NOMO-1 (cell line): Measurements from ENCODE around the gene AGBL1.

Experiments used
- DNase-seq, 2 experiments: peaks; one replicate each; lab custom pipeline; 2025; ENCODE audit not compliant: unreplicated experiment in 2 of 2; lab: John Stamatoyannopoulos, UW

Gene AGBL1

DNA sequence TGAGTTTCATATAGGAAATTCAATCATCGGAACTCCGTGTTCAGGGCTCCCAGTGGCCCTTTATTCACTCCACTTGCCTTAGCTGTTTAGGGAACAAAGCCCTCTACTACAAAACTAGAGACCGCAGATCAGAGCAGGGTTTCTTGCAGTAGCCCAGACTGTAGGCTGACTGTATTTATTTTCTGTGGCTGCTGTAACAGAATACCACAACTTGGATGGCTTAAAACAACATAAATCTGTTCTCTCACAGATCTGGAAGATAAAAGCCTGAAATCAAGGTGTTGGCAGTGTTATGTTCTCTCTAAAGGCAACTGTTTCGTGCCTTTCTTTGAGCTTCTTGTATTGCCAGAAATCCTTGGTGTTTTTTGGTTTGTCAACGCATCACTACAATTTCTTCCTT is 479.0 kb downstream of the AGBL1 start:
- DNase-seq, result no peak

GRCh38 chr15:86568378-86568777 is 488.7 kb downstream of the AGBL1 start:
- DNase-seq, result no peak

DNA sequence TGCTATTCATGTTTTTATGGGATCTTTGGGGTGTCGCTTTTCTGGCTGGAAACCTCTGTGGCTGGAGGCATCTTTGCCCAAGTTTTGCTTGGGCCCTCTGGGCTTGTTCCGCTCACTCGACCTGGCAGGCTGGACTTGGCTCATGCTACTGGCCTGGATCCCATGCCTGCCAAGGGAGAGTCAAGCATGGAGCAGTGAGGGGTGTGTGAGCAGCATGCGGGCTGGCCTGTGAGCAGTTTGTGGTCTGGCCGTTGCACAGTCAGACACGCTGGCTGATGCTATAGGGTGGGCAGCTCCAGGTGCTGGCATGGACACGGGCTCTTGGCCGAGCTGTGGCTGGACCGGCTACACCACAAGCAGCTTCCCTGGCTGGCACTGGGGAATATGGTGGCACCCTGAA is 491.1 kb downstream of the AGBL1 start:
- no peak for DNase-seq

GRCh38 chr15:86571873-86572272 is 492.2 kb downstream of the AGBL1 start:
- no peak for DNase-seq

DNA sequence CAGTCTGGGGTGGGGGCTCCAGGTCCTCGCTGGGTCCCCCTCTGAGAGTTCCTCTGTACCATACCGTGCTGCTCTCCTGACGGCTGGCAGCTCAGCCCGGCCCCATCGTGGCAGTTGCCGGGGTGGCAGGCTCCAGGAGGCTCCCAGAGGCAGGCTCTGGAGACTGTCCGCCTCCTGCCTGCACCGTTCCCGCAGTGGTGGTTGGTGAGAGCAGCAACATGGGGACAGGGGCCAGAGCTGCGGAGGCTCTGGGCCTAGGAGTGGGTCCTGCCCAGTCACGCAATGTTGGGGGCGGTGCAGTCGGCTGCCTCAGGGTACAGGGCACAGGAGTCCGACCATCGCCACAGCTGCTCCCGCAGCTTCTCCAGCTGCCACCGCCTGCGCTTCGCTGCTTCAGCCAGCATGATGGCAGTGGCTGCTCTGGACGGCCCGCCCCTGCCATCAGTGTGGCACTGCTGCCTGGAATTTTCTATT is 492.7 kb downstream of the AGBL1 start:
- no peak for DNase-seq

DNA sequence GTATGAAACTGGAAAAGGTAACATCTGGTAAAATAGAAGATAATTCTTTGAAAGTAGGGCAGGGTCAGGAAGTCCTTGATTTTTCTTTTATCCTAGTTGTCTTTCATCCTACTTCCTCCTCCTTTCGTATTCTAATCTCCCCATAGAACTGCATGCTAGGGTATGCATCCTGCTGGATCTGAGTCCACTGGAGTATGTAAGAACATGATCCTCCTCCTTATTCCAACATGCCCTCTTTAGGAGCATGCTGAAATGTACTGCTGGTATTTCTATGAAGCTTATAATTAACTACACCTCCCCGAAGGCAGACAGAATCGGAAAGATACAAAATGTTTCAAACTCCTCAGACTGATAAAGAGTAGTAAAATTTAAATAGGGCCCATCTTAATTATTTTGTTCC is 493.8 kb downstream of the AGBL1 start:
- DNase-seq, result no peak

GRCh38 chr15:86588413-86588812 is 508.7 kb downstream of the AGBL1 start:
- DNase-seq, result no peak

- DNase-seq, result no peak
Measured at GRCh38 chr15:86590461-86590860, 510.8 kb downstream of the AGBL1 start.

- DNase-seq, result no peak
Measured at GRCh38 chr15:86591158-86591557, 511.5 kb downstream of the AGBL1 start.

- DNase-seq, result no peak
Measured at GRCh38 chr15:86591994-86592735, 512.5 kb downstream of the AGBL1 start.

DNA sequence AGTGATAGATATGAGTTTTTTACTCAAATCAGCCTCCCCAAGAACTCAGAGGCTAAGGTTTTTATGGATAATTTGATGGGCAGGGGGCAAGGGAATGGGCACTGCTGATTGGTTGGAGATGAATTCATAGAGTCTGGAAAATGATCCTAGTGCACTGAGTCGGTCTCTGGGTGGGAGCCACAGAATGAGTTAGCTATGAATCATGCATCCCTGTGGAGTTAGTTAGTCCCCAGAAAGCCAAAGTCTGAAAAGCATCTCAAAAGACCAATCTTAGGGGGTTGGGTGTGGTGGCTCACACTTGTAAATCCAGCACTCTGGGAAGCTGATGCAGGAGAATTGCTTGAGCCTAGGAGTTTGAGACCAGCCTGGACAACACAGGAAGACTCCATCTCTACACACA is 516.1 kb downstream of the AGBL1 start:
- no peak for DNase-seq

- DNase-seq, result no peak
Measured at GRCh38 chr15:86603466-86603865, 523.8 kb downstream of the AGBL1 start.

- DNase-seq, result no peak
Measured at GRCh38 chr15:86608461-86609205, 529.0 kb downstream of the AGBL1 start.

DNA sequence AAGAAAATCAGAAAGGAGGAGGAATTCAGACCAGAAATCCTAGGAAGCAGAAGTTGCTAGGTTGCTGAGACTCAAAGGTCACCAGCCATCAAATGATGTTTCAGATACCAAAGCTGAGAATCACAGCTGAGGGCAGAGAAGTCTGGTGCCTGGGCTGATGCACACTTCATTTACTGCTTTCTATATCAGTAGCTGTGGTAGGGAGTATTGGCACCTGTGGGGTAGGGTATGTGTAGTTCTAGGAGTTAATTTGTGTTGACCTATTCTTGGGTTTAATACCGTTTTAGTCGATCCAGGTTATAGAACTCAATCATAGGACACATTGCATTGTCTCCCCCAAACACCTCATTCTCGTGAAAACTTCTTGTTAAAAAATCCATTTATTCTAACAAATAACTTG is 529.6 kb downstream of the AGBL1 start:
- DNase-seq, result no peak

DNA sequence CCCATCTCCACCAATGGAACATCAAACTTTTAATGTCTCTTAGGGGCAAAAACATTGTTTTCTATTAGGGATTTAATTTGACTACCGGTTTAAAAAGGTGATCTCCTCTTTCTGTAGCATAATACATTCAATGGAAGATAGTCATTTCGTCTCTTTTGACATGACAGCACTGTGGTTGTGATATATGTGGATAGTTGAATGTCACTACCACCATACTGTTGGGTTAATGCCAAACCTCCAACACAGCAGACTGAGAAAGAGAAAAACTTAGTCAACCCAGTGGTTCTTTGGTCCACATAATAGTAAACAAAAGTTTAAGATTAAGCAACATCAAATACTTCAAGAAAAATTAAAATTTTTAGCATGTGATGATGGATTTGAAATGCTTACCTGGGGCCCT is 530.4 kb downstream of the AGBL1 start:
- DNase-seq, result no peak

- DNase-seq, result no peak
Measured at GRCh38 chr15:86611417-86612040, 531.9 kb downstream of the AGBL1 start.

- no peak for DNase-seq
Measured at GRCh38 chr15:86615411-86615810, 535.7 kb downstream of the AGBL1 start.

- no peak for DNase-seq
Measured at GRCh38 chr15:86615816-86616215, 536.1 kb downstream of the AGBL1 start.

- no peak for DNase-seq
Measured at GRCh38 chr15:86616771-86617170, 537.1 kb downstream of the AGBL1 start.

- DNase-seq, result no peak
Measured at GRCh38 chr15:86620157-86620556, 540.5 kb downstream of the AGBL1 start.

DNA sequence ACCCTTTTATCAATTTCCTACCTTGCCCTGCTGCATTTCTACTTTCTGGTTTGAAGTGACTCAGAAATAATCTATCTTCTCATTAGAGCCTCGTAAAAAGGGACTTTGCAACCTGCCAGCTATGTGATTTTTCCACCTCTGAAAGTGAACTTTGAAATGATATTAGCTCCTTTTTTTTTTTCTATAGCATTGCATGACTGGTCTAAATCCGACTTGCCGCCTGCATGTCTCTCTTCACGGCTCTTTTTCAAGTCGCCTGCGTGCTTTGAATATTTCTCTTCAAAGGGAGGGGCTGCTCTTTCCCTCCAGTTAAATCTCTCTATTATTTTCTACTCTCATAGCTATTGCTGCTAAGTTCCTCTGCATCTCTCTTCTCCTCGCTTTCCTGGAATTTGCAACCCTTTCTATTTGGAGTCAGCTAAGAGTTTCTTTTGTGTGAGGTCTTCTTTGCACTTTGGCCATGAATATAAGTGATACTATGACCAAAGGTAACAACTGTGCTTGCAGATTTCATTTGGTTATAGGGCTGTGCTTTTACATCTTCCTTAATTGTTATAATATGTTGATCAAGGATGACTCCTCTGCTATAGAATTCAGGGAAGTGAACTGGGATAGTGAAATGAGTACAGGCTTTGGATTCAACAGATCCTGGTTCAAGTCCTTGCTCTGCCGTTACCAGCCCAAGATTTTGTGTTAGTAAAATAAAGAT is 541.1 kb downstream of the AGBL1 start:
- no peak for DNase-seq
